ENCODE data around the gene CYP4B1. TPM values are rescaled to one million over a fixed set of nuclear protein-coding genes. Genes with fewer than 3 reads are reported as not detected.

CYP4B1 gene
- total RNA-seq (2022; extraction: Qiagen RNA extraction; ENCODE audit: low read depth), result not detected in 5 replicates

DNA sequence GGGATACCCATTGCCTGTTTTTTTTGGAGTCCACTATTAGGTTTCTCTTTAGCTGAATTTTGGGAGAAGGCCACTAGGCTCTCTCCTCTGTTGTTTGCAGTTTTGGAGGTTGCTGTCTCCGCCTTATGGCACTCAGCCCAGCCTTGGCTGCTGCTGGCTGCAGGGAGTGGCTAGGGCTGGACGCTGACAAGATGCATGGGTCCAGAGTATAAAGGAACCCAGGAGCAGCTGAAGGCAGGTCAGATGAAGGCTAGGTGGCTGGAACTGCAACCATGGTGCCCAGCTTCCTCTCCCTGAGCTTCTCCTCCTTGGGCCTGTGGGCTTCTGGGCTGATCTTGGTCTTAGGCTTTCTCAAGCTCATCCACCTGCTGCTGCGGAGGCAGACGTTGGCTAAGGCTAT, at the start of gene CYP4B1:
CYP4B1 (plus strand) TSS at position 237 of the 400 bp plus-strand sequence; CDS start at position 273, 36 bp downstream.

Other genes starting within 250 kb of the CYP4B1 start
- gene KNCN, start 247.4 kb upstream of the CYP4B1 start, total RNA-seq (2022; extraction: Qiagen RNA extraction; ENCODE audit: low read depth), result not detected in 5 replicates
- gene MKNK1, start 194.8 kb upstream of the CYP4B1 start, total RNA-seq (2022; extraction: Qiagen RNA extraction; ENCODE audit: low read depth), result 16.1 to 20.4 TPM (median 17.6 TPM) in 5 replicates
- gene MOB3C, start 182.2 kb upstream of the CYP4B1 start, total RNA-seq (2022; extraction: Qiagen RNA extraction; ENCODE audit: low read depth), result 3.4 to 4.8 TPM (median 4.2 TPM) in 5 replicates
- gene ATPAF1, start 130.7 kb upstream of the CYP4B1 start, total RNA-seq (2022; extraction: Qiagen RNA extraction; ENCODE audit: low read depth), result 31.9 to 34.0 TPM (median 33.4 TPM) in 5 replicates
- 0.13 TPM in 1 of 5 replicates, not detected in the others for gene TEX38, start 127.2 kb upstream of the CYP4B1 start, total RNA-seq (2022; extraction: Qiagen RNA extraction; ENCODE audit: low read depth)
- 20.4 to 30.0 TPM (median 27.4 TPM) in 5 replicates for gene EFCAB14, start 79.9 kb upstream of the CYP4B1 start, total RNA-seq (2022; extraction: Qiagen RNA extraction; ENCODE audit: low read depth)
- not detected in 5 replicates for gene CYP4A11, start 142.4 kb downstream of the CYP4B1 start, total RNA-seq (2022; extraction: Qiagen RNA extraction; ENCODE audit: low read depth)
- gene CYP4X1, start 224.6 kb downstream of the CYP4B1 start, total RNA-seq (2022; extraction: Qiagen RNA extraction; ENCODE audit: low read depth), result 0.07 to 0.08 TPM in 2 of 5 replicates, not detected in the others

Measured in A549 treated with RU486 at 1 μM for 4 hours (cell line).